OCI-LY1 (cell line): ENCODE results near the gene CERS6.

Source experiments
- EZH2 ChIP-seq: fragments of 200-600 bp; sonication (generic), shearing (Covaris generic); IDR thresholded peaks from 2 replicates; pipeline ENCODE4 v1.8.0; 2017; ENCODE audit warnings: borderline replicate concordance, mixed run types, mild to moderate bottlenecking, antibody characterized with exemption, low read length, moderate library complexity, mixed read lengths
- TF ChIP-seq, protein P1 (sequence below): fragments of 200-600 bp; sonication (generic), shearing (Covaris generic); IDR thresholded peaks from 2 replicates; pipeline ENCODE4 v1.5.1; 2017; ENCODE audit warnings: mild to moderate bottlenecking, antibody characterized with exemption, low read length, moderate library complexity, mixed read lengths

DNA sequence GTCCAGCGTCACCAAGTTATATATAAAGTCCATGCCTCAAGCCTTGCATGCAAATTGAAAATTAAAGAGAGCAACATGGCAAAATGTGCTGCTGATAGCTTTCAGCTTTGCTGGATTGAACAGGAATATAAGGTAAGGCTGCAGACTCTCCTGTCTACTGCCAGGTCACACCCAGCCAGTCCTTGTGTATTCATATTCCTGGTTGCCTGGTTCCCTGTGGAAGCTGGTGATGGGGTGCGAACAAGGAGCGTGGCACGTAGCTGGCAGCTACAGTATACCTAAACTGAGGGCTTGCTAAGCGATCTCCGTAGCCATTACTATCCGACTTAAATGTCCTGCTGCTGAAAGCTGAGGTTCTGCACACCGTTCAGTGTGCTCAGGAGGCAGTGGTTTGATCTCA, 296.3 kb downstream of the CERS6 start:
- TF ChIP-seq, protein P1, sequence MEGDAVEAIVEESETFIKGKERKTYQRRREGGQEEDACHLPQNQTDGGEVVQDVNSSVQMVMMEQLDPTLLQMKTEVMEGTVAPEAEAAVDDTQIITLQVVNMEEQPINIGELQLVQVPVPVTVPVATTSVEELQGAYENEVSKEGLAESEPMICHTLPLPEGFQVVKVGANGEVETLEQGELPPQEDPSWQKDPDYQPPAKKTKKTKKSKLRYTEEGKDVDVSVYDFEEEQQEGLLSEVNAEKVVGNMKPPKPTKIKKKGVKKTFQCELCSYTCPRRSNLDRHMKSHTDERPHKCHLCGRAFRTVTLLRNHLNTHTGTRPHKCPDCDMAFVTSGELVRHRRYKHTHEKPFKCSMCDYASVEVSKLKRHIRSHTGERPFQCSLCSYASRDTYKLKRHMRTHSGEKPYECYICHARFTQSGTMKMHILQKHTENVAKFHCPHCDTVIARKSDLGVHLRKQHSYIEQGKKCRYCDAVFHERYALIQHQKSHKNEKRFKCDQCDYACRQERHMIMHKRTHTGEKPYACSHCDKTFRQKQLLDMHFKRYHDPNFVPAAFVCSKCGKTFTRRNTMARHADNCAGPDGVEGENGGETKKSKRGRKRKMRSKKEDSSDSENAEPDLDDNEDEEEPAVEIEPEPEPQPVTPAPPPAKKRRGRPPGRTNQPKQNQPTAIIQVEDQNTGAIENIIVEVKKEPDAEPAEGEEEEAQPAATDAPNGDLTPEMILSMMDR, result no peak
- no peak for TF ChIP-seq EZH2
